DND-41 (cell line): ENCODE measurements around the gene PSMB9.

ENCODE experiments used
- CTCF ChIP-seq: IDR thresholded peaks from 2 replicates; pipeline ENCODE4 v1.5.1; 2012; ENCODE audit warnings: borderline replicate concordance, low read length, moderate library complexity, mild to moderate bottlenecking; ENCODE audit not compliant: poor library complexity, severe bottlenecking; ENCODE audit errors: extremely low read depth
- EZH2 ChIP-seq: IDR thresholded peaks from 3 replicates; pipeline ENCODE4 v1.6.1; 2012; ENCODE audit warnings: borderline replicate concordance, low read depth, mild to moderate bottlenecking, moderate library complexity, low read length, inconsistent platforms; ENCODE audit not compliant: severe bottlenecking

GRCh38 chr6:32851025-32851424 lies 3.0 kb upstream of the PSMB9 start:
- TF ChIP-seq CTCF, result no peak
- TF ChIP-seq EZH2, result no peak
